Embryonic facial prominence (tissue), 1 donor: Measurements from ENCODE around the gene FTO.

Experiments
- DNase-seq: peaks from one replicate; pipeline ENCODE4 v3.0.0-alpha.2; 2016; ENCODE audit errors: extremely low spot score

The FTO gene

DNA sequence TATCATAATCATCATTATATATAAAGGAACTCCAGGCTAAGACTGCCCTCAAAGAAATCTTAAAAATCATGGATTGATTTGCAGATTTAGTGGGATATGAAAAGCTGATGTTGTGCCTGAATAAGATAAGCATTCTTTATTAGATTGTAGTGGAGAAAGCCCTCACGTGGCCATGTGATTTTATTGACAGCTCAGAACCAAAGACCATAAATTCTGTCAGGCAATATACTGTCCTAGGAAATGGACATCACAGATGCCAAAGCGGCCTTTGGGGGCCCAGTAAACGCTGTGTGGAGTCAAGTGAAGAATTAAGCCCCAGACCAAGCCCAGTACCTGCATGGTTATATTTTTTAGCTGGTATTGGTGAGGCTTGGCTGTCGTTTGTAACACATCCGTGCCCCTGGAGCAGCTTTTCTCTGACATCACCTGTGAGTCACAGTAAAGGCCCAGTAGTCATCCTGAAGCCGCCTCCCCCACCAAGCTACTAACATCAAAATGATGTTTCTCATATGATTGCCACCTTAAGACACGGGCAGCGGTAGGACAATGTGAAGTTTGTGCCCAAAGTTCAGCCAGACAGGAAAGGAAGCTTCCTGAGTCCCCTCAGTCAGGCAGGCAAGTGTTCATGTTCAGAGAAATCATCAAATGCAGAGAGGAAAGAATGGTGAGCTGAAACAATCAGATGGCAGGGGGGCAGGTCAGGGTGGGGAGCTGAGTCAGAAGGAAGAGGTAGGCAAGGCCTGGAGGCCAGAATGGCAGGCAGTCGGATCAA lies 373.3 kb downstream of the FTO start:
- no peak for DNase-seq

DNA sequence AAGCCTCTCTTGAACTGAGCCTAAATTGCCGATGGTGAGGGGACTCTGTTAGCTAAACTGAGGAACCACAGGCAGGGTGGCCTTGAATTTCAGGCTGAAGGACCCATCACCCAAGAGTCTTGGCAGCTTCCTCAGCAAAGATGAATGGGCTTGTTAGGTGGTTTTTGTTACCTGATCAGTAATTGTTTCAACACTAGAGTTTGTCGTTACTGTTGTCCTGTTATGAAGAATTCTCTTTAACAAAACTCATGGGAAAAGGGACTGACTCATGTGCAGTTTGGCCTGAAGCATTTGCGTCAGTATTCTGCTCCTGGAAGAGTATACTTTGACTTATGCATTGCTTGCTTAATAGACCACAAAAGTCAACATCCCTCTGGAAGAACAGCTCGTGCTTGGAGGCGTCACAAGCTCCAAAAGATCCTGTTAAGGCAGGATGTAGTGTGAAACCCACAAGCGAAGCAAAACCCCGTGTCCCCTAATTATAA lies 376.6 kb downstream of the FTO start:
- no peak for DNase-seq

DNA sequence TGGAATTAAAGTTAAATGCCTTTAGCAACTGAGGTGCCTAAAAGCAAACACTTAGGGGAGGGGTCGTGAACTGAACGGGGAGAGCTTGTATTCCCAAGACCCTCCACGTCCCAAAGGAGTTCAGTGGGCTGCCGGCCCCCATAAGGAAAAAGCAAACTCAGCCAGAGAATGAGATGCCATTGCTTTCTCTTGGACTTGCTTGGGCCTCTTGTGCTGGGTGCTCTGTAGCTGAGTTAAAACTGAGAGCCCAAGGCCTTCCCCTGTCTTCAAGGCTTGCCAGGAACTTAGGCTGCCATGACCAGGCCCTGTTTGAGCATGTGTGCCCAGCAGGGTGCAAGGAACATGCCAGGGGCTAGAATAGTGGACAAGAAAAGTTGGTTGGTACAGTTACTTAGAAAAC lies 382.8 kb downstream of the FTO start:
- DNase-seq, result no peak

DNA sequence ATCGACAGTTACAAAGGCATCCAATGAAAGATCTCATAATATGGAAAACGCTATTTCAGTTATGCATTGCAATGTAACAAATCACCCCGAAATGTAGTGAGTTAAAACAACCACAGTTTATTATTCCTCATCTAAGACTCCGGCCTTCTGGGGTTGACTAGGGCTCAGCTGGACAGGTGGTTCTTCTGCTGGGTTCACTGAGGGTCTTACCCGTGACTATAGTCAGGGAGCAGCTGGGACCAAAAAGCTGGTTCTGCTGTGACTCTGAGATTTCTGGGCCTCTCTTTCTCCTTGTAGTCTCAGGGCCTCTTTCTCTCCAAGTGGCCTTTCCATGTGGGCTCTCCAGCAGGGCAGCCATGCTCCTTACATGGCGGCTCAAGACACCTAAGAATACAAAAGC lies 386.6 kb downstream of the FTO start:
- DNase-seq, result no peak

DNA sequence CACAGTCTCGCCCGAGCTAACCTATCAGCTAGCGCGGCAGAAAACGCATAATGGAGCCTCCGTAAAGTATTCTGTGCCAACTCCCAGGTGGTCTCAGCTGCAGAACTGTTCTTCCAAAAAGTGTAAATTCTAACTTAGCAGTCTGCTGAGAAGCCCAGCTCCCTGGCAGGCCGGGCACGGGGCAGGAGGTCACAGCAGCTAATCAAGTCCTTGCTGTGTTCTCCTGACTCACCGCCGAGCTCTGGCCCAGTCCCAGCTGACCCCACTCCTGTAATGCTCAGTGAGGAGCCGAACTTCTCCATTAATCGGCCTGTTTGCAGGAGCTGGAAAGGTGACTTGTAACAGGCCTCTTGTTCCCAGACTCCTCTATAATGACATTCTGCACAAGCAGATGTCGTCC lies 389.3 kb downstream of the FTO start:
- DNase-seq, result no peak

DNA sequence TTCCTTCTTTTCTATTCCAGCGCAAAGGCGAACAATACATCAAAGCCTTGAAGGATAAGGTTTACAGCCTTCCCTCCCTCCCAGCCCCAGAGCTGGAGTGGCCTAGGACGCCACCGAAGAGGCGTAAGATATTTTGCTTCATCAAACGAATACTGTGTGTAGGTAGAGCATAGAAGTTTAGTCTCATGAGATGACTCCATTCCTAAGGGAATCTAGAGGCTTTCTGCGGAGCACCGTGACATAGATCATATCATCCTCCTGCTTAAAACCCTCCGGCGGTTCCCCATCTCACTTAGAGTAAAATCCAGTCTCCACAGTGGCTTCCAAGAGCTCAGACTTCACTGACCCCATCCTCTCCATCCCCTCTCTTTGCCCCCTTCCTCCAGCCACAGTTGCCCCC lies 390.7 kb downstream of the FTO start:
- DNase-seq, result no peak

DNA sequence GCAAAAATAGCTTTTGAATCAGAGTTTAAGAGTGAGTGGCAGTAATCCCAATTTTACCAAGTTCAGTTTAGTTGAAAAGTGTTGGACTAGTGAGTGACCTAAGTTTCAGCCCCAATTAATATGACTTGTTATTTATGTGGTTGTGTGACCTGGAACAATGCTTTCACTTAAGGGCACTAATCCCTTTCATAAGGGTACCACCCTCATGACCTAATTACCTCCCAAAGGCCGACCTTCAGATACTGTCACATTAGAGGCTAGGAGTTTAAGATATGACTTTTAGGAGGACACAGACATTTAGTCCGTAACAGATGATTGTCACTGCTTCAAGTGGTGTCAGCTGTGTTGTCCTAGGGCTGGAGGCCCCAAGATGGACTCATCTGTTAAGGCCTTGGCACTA lies 392.7 kb downstream of the FTO start:
- DNase-seq, result no peak

DNA sequence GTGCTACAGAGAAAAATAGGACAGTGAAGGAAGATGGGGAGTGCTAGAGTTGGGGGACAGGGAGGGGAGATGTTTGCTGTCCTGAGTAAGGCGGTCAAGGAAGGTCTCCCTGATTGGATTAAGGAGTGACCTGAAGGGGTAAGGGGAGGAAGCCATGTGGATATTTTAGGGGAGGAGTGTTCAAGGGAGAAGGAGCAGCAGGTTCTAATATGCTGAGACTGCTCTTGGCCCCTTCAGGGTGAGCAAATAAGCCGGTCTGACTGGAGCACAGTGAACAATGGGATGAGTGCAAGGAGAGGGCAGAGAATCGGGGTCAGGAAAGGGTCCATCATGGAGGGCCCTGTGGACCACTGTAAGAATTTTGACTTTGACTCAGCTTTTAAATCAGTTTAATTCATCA lies 393.8 kb downstream of the FTO start:
- no peak for DNase-seq

DNA sequence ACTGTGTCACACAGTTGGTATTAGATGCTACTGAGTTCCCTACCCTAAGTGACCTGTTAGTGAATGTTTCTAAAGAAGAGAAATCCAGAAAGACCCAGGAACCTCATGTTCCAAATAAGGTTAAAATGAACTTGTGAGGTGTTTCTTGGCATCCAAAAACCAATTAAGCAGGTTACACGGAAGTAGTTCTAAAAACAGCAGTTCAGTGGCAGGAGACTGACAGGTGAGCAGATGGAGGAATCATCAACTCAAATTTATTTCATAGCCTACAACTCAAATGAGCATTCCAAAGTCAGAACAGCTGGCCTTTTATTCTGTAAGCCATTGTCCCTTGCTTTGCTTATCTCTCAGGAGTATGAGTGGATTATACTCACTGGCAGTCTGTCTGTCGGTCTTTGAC lies 394.3 kb downstream of the FTO start:
- DNase-seq, result no peak

DNA sequence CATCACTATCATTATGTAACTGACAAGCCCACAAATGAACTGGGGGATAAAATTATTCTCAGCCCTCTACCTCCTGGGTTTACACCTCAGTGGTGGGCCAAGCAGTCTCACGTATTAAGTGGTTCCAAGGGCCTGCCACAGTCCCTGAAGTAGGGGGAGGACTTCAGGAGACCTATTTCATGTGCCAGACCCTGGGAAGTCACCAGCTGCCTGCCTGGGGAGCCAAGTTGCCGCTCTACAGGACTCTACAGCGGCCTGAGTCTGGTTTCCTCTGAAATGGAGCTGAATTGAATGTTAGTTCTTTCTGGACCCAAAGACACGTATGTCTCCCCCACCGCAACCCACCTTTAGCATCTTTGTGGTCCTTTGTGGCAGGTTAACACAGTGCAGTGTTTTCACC lies 395.7 kb downstream of the FTO start:
- no peak for DNase-seq

DNA sequence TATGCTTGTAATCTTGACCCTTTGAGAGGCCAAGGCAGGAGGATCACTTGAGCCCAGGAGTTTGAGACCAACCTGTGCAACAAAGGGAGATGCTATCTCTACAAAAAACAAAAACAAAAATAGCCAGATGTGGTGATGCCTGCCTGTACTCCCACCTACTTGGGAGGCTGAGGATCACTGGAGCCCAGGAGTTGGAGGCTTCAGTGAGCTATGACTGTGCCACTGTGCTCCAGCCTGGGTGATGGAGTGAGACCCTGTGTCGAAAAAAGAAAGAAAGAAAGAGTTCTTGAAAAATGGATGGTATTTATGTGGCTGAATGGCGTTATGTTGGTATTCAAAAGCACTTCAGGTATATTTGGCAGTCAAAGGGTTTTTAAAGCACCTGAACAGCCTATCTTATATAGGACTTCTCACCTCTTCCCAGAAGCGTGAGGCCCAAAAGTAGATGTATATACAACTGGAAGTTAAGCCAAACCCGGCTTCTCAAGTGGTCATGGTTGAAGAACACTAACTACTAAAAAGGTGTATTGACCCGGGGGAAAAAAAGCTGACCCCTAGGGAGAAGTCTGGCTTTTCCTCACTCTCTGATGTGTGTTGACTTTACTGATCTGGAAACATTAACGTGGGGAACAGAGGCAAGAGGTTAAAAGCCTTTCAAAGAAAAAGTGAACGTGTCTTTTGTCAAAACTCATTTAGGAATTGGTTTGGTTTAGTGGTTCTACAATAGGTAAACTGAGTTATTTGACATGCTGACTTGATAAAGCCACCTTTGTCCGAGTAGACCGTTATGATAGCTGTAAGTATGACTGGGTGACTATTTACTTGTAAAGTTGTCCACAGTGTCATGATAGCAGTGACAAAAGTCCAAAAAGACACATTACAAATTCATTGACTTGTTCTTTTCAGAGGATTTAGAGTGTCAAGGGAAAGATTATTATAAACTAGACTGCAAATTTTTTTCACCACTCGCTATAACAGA lies 399.2 kb downstream of the FTO start:
- no peak for DNase-seq

DNA sequence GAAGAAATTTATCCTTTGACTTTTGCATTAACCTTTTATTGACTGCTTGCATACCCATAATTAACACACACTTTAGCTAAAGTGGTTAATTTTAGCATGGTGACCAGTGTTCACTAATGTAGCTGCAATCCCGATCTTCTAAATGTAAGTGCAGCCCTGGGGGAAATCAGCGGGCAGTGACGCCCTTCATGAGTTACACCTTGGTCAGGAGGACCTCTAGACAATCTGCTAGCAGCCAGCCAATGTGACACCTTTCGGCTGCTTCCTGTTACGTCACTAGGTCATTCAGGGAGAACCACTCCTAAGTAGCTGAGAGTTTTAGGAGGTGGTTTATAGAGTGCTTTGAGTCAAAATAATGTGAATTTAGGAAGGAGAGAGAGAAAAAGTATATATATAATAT lies 402.1 kb downstream of the FTO start:
- DNase-seq, result no peak

DNA sequence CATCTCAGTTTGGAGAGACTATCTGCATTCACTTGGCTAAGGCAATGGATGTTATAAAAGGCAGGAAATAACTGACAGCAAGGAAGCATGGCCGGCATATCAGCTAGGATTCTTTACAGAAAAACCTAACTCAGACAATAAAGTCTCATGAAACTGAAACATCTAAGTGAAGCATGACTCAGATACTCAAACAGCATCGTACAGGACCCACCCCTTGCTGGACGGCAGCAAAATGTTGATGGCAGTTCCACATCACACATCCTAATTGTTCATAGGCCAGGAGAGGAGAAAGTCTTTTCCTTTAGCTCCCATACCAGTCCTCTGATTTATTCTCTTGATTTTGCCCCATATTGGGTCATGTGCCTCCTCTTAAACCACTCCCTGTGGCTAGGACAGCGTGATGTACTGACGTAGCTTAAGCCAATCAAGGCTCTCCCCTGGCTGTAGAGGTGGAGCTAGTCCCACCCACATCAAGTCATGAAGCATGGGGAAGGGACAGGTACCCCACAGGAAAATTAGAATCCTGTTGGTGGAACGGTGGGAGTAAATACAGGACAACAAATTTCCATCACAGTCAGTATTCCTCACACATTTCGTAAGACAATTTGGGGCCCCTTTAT lies 403.7 kb downstream of the FTO start:
- DNase-seq, result no peak

DNA sequence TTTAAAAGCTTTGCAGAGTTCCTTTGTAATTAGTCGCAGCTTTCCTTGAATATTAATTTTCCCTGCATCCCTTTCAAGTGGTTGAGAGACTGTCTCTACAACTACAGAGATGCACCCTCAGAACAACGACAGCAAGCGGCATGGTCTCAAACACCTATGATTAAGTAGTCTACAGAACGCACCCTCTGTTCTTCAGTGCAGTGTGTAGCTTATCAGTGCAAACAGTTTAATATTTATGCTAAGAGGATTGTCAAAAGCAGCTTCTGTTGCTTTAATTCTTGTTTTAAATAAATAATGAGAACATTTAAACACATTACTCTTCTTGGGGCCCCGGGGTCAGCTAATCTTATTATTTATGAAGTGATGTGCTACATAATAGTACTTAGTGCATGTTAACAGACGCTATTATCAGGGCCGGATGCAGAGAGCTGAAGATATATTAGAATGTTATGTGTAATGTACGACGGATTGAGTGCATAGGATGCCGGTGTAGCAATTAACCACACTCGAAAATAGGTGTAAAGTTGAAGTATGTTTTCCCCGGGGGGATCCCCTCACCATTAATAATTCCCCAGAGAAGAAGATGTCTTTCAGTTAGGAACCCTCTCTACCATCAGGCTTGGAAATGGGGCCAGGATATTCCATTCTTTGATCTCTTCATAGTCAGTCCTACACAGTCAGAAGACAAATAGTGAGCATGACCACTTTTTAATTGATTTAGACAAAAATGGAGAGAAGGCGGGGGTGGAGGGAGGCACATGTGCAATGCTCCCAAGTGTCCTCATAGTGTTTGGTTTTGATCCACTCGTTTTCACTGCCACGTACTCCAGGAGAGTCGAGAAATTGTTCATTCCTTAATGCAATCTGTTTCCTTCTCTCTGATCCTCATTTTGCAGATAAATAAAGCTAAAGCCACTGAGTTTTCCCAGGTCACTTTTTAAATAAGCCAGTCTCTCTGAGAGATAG lies 406.3 kb downstream of the FTO start:
- no peak for DNase-seq

DNA sequence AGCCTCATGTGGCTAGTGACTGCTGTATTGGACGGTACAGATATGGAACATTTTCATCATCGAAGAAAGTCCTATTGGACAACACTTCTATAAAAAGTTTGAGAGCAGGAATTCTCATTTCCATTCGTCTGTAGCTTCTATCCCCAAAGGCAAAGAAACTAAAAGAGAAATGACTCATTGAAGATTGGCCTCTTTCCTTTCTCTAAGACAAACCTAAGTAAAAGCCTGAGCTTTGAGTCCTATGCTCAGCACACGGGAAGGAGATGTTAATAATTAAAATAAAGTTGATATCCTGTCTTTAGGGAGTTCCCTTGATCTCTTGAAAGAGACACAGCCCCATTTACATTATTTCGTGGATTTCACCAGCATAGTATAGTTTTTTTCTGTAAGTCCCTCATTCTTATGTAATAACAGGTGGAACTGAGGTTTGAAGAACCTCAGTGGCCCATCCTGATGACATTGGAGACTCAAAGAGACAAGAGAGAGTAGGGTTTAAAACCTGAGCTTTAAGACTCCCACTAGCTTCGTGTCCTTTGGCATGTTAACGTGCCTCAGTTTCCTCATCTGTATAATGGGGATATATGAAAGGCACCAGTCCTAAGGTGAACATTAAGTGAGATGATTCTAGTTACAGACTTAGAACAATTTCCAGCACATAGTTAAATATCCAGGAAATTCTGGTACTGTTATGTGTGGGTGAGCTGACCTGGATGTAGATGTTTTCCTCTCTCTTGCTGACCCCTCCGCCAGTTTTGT lies 408.7 kb downstream of the FTO start:
- no peak for DNase-seq

DNA sequence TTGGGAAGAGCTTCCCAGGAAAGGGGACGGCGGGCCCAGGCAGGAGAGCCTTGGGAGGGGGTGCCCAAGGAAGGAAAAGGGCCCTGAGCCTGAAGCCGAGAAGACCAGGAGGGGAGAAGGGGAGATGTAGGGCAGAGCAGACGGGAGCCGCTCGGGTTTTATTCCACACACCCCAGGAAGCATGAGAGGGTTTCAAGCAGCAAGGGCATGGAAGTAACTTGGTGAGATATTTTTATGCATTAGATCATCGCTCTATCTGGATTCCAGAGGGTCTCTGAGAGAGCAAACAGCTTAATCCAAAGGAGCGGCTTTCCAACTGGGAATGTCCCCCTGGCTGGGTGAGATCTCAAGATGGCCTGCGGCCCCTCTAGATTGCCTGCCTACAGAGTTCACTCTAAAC lies 411.6 kb downstream of the FTO start:
- no peak for DNase-seq

DNA sequence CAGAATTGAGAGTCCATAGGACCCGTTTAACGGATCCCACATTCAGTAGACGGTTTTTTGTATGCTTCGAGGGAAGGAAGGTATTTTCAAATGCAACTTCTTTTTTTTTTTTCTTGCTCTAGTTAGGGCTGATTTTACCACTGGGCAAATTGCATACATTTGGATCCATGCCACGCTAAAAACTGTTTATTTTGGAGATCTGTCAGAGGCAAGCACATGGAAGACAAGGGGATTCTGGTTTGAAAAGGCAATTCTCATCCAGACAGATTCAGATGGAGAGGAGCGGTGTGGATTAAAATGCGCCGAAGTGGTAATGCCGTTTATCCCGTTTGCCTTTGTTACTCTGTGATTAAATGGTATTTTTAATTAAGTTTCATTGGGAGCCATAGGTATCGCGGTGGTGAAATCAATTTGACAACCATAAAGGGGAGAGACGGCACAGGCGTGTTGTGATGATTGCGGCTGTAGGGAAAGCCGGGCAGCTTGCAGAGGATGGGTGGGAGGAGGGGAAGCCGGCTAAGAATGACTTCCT lies 412.2 kb downstream of the FTO start:
- peak; percentile 9 for DNase-seq

DNA sequence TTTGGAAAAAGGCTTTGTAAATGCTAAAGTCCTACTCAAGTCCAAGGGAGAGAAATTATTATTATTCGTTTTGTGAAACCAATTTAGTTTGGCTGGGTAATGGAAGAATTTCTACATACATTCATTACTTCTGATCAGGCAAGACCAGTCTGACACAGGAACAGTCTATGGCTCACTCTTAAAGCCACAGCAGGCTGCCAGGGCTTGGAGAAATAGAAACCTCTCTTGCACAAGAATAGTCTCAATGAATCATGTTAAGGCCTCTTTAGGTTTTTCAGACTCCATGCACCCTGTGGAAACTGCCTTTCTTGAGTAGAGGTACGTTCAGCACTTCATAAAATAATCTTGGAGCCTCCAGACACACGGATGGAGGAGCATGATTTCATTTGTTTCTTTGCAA lies 414.9 kb downstream of the FTO start:
- DNase-seq, result no peak

DNA sequence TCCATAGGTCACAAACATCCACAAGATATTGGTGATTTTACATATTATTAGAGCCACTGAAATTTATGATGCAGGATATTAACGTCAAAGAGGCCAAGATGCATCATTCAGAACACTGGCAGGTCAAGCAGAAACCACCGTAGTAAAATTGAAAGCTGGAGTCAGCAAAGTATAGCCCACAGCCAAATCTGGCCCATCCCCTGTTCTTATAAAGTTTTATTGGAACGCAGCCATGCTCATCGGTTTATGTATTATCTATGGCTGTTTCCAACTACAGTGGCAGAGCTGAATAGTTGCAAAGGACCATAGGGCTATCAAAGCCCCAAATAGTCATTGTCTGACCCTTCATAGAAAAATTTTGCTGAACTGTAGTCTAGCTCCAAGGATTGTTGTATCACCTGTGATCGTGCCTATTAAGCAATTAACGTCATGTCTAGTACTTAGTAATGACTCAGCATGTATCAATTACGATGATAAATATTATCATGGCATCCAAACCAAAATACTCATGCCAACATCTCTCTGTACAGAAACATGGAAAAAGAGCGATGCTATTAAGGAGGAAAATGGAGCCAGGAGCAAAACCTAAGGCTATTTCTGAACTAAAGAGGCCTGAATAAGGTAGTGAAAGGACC lies 417.0 kb downstream of the FTO start:
- DNase-seq, result no peak
